BLaER1 (cell line): ENCODE measurements around the gene GLI1.

Source experiments
- H3K27ac ChIP-seq: shearing (Covaris generic); formaldehyde crosslinking; 2 replicates; pipeline ENCODE4 v1.8.1; 2022
- H3K27me3 ChIP-seq: shearing (Covaris generic); formaldehyde crosslinking; 2 replicates; pipeline ENCODE4 v1.8.1; 2022
- H3K36me3 ChIP-seq: shearing (Covaris generic); formaldehyde crosslinking; 2 replicates; pipeline ENCODE4 v1.8.1; 2022
- H3K4me1 ChIP-seq: shearing (Covaris generic); formaldehyde crosslinking; 2 replicates; pipeline ENCODE4 v1.8.1; 2022
- H3K4me2 ChIP-seq: shearing (Covaris generic); formaldehyde crosslinking; 2 replicates; pipeline ENCODE4 v1.8.1; 2022
- H3K4me3 ChIP-seq: shearing (Covaris generic); formaldehyde crosslinking; 2 replicates; pipeline ENCODE4 v1.8.1; 2022
- H3K9ac ChIP-seq: shearing (Covaris generic); formaldehyde crosslinking; 2 replicates; pipeline ENCODE4 v1.8.1; 2022
- H3K9me3 ChIP-seq: shearing (Covaris generic); formaldehyde crosslinking; 2 replicates; pipeline ENCODE4 v1.8.1; 2022
- H4K20me1 ChIP-seq: shearing (Covaris generic); formaldehyde crosslinking; 2 replicates; pipeline ENCODE4 v1.8.1; 2022
- Cebpa-rat ChIP-seq: shearing (Covaris generic); IDR thresholded peaks from 2 replicates; pipeline ENCODE4 v1.8.1; 2022

GLI1 gene

DNA sequence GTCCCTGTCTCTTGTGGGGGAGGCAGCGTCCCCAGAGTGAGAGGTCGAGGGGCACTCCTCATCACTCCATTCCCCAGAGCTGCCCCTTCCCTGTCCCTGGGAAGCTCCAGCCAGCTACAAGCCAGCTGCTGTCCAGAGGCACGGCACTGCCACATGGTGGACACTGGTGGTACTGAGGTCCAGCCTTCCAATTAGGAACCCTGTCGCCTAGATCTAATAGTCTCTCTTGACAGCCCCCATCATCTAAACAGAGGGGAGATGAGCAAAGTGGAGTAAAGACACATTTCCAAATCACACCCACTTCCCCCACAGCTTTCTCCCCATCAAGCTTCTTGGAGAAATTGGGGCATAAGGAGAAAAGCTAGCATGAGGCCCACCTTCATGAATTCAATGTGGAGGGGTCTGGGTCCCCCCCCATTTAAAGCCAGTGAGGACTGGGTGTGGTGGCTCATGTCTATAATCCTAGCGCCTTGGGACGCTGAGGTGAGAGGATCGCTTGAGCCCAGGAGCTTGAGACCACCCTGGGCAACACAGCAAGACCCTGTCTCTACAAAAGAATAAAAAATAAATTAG lies 6.6 kb upstream of the GLI1 start:
- H3K36me3 ChIP-seq = no peaks in the 10 kb centered on the region
- H3K4me3 ChIP-seq = no peak overlapping the region
- H3K9ac ChIP-seq = 0 out of 2 replicates have a peak overlapping the region, but pooled peaks have one; percentile 38
- peak overlapping the region; percentile 81 for H3K4me2 ChIP-seq
- peak overlapping the region; percentile 69 for H3K27ac ChIP-seq
- H4K20me1 ChIP-seq = no peaks in the 10 kb centered on the region
- peaks cover 66% of the 10 kb centered on the region for H3K4me1 ChIP-seq
- TF ChIP-seq Cebpa-rat = no peak
- no peaks in the 10 kb centered on the region for H3K27me3 ChIP-seq
- H3K9me3 ChIP-seq = no peaks in the 10 kb centered on the region

DNA sequence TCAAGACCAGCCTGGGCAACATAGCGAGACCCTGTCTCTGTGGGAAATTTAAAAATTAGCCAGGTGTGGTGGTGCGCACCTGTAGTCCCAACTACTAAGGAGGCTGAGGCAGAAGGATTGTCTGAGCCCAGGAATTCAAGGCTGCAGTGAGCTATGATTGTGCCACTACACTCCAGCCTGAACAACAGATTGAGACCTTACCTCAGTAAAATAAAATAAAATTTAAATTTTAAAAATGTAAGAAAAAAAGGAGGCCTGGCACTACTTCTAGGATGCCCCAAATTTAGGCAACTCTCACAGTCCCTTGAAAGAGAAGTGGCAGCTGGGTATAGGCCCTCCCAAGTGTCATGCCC lies 5.4 kb upstream of the GLI1 start:
- Histone ChIP-seq H3K9ac (0 out of 2 replicates have a peak overlapping the region, but pooled peaks have one; percentile 49), H3K4me1 (peaks cover 74% of the 10 kb centered on the region), H3K9me3 (no peaks in the 10 kb centered on the region), H3K27ac (peak overlapping the region; percentile 69), H3K36me3 (no peaks in the 10 kb centered on the region), H3K27me3 (no peaks in the 10 kb centered on the region), H3K4me3 (no peak overlapping the region), H3K4me2 (peak overlapping the region; percentile 59), H4K20me1 (no peaks in the 10 kb centered on the region)
- no peak; the same call in 1 of the 2 replicates for TF ChIP-seq Cebpa-rat

- Histone ChIP-seq H3K4me2 (peak within 1 kb of the TSS; percentile 59), H3K4me1 (peaks cover 74% of the 10 kb centered on the region), H3K36me3 (no peaks in the 10 kb centered on the region), H3K27me3 (no peaks in the 10 kb centered on the region), H3K9me3 (no peaks in the 10 kb centered on the region), H4K20me1 (no peaks in the 10 kb centered on the region), H3K9ac (peak within 1 kb of the TSS; percentile 49), H3K27ac (peak within 1 kb of the TSS; percentile 69), H3K4me3 (peak within 1 kb of the TSS; percentile 35; the same call in 1 of the 2 replicates)
- peak; percentile 62; the same call in 1 of the 2 replicates for TF ChIP-seq Cebpa-rat
These were observed 4.8 kb upstream of the GLI1 start, which contains the start of gene INHBE for GRCh38 chr12:57454566-57455373. TSS of gene INHBE (plus strand) at chr12:57455307. CDS start at chr12:57455537, 230 bp downstream.

GRCh38 chr12:57455374-57456144 lies 4.0 kb upstream of the GLI1 start:
- no peak for TF ChIP-seq Cebpa-rat
- Histone ChIP-seq H3K4me3 (peak overlapping the region; percentile 35; the same call in 1 of the 2 replicates), H3K36me3 (no peaks in the 10 kb centered on the region), H3K4me1 (peaks cover 78% of the 10 kb centered on the region), H3K27me3 (peaks cover 5% of the 10 kb centered on the region; the same call in 1 of the 2 replicates), H3K4me2 (peak overlapping the region; percentile 59), H3K9me3 (no peaks in the 10 kb centered on the region), H4K20me1 (no peaks in the 10 kb centered on the region), H3K27ac (peak overlapping the region; percentile 69), H3K9ac (peak overlapping the region; percentile 42)

DNA sequence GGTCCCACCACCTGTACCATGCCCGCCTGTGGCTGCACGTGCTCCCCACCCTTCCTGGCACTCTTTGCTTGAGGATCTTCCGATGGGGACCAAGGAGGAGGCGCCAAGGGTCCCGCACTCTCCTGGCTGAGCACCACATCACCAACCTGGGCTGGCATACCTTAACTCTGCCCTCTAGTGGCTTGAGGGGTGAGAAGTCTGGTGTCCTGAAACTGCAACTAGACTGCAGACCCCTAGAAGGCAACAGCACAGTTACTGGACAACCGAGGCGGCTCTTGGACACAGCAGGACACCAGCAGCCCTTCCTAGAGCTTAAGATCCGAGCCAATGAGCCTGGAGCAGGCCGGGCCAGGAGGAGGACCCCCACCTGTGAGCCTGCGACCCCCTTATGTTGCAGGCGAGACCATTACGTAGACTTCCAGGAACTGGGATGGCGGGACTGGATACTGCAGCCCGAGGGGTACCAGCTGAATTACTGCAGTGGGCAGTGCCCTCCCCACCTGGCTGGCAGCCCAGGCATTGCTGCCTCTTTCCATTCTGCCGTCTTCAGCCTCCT lies 3.4 kb upstream of the GLI1 start:
- H3K27ac ChIP-seq = peak overlapping the region; percentile 18; the same call in 1 of the 2 replicates
- H3K27me3 ChIP-seq = peaks cover 12% of the 10 kb centered on the region
- H4K20me1 ChIP-seq = peaks cover 6% of the 10 kb centered on the region
- H3K36me3 ChIP-seq = no peaks in the 10 kb centered on the region
- TF ChIP-seq Cebpa-rat = no peak
- H3K4me3 ChIP-seq = peak overlapping the region; percentile 35; the same call in 1 of the 2 replicates
- peak overlapping the region; percentile 59 for H3K4me2 ChIP-seq
- peaks cover 82% of the 10 kb centered on the region for H3K4me1 ChIP-seq
- no peaks in the 10 kb centered on the region for H3K9me3 ChIP-seq
- 0 out of 2 replicates have a peak overlapping the region, but pooled peaks have one; percentile 42 for H3K9ac ChIP-seq

DNA sequence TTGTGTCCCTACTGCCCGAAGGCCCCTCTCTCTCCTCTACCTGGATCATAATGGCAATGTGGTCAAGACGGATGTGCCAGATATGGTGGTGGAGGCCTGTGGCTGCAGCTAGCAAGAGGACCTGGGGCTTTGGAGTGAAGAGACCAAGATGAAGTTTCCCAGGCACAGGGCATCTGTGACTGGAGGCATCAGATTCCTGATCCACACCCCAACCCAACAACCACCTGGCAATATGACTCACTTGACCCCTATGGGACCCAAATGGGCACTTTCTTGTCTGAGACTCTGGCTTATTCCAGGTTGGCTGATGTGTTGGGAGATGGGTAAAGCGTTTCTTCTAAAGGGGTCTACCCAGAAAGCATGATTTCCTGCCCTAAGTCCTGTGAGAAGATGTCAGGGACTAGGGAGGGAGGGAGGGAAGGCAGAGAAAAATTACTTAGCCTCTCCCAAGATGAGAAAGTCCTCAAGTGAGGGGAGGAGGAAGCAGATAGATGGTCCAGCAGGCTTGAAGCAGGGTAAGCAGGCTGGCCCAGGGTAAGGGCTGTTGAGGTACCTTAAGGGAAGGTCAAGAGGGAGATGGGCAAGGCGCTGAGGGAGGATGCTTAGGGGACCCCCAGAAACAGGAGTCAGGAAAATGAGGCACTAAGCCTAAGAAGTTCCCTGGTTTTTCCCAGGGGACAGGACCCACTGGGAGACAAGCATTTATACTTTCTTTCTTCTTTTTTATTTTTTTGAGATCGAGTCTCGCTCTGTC lies 2.7 kb upstream of the GLI1 start:
- TF ChIP-seq Cebpa-rat = no peak
- Histone ChIP-seq H3K9ac (no peak overlapping the region), H3K4me3 (no peak overlapping the region), H3K4me2 (peak overlapping the region; percentile 59; the same call in 1 of the 2 replicates), H3K27me3 (peaks cover 17% of the 10 kb centered on the region), H3K36me3 (no peaks in the 10 kb centered on the region), H3K4me1 (peaks cover 77% of the 10 kb centered on the region), H4K20me1 (peaks cover 7% of the 10 kb centered on the region), H3K9me3 (no peaks in the 10 kb centered on the region), H3K27ac (no peak overlapping the region)

- Histone ChIP-seq H3K9me3 (no peaks in the 10 kb centered on the region), H3K27ac (peak overlapping the region; percentile 77), H3K4me3 (peak overlapping the region; percentile 70), H3K4me2 (peak overlapping the region; percentile 79), H4K20me1 (peaks cover 7% of the 10 kb centered on the region), H3K27me3 (peaks cover 20% of the 10 kb centered on the region), H3K9ac (peak overlapping the region; percentile 72), H3K36me3 (no peaks in the 10 kb centered on the region), H3K4me1 (peaks cover 69% of the 10 kb centered on the region)
- TF ChIP-seq Cebpa-rat = no peak
These were observed 925 bp upstream of the GLI1 start for GRCh38 chr12:57458665-57459054.

DNA sequence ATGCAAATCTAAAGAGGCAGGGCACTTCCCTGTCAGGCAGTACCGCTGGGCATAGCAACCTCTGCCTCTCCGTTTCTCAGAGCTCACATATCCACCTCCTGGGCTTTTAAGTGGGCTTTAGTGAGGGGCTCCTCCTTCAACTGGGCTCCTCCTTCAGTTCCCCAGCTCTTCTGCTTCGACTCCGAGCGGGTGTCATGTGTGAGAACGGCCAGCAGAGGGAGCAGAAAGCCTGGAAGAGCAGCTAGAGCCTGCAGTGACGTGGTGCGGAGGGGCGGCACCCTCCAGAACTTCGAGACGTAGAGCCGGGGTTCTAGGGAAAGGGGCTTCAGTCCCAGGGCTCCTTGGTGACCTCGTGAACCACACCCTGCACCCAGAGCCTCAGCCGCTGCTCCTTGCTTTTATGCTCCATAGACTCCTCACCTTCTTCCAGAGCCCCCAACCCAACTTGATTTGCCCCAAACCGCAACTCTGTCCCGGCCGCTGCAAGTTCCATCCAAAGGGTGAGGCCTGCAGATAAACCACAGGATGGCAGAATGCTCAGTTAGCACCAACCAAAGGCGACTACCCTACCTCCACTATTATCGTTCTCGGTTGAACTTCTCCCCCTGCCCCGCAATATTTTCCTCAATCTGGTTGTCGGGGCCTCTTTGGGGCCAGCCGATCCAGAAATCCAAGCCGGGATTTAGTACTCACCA lies 383 bp upstream of the GLI1 start:
- peak overlapping the region; percentile 79 for H3K4me2 ChIP-seq
- H3K9me3 ChIP-seq = no peaks in the 10 kb centered on the region
- H3K27ac ChIP-seq = peak overlapping the region; percentile 77
- H4K20me1 ChIP-seq = peaks cover 7% of the 10 kb centered on the region
- TF ChIP-seq Cebpa-rat = no peak
- H3K9ac ChIP-seq = peak overlapping the region; percentile 72
- peaks cover 64% of the 10 kb centered on the region for H3K4me1 ChIP-seq
- no peaks in the 10 kb centered on the region for H3K36me3 ChIP-seq
- H3K27me3 ChIP-seq = peaks cover 20% of the 10 kb centered on the region
- peak overlapping the region; percentile 70 for H3K4me3 ChIP-seq
